ENCODE measurements around the gene KIF20B. TPM values are rescaled to one million over a fixed set of nuclear protein-coding genes. Genes with fewer than 3 reads are reported as not detected.

Gene KIF20B
- total and polyA plus RNA-seq, 2 of the 8 experiments (the other 6 are each of a cell fraction or from before 2014, with no cell fraction given) = 4.5 to 72.0 TPM

DNA sequence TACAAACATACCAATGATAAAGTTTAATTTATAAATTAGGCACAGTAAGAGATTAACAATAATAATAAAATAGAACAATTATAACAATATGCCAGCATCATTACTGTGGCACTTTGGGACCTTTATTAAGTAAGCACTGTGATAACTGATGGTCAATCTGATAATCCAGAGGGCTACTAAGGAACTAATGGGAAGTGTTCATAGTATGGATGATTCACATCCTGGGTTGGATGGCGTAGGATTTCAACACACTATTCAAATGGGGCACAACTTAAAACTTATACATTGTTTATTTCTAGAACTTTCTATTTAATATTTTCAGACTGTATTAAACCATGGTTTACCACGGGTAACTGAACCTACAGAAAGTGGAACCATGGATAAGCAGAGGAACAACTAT is 90.8 kb downstream of the KIF20B start:
- ChIA-PET CTCF (ENCODE audit: partially characterized antibody) (interaction anchor here (1.5 kb wide), 1 partner anchor 11 kb away, joined by 6 read pairs; no protein-coding TSS in a partner anchor), POLR2A (ENCODE audit: partially characterized antibody) (no interaction called here)
- no peak overlapping the region for H3K27ac ChIP-seq (ENCODE audit: low read depth, low read length)
- no peak overlapping the region for H2BK120ac ChIP-seq (replicated peaks; ENCODE audit: low read depth, low read length)
- no peaks in the 10 kb centered on the region for H3K23me2 ChIP-seq (ENCODE audit: low read depth, low read length)
- no peaks in the 10 kb centered on the region for H3K79me1 ChIP-seq (ENCODE audit: low read depth, low read length)
- H2BK5ac ChIP-seq (ENCODE audit: low read depth, low read length) = no peak overlapping the region
- H3K4me1 ChIP-seq (replicated peaks in 1 of 4; ENCODE audit: control insufficient read depth in 3 of 4, insufficient read depth in 4 of 4, low read length in 3 of 4) = peaks cover 0 to 11% (median 8%) of the 10 kb centered on the region in 4 experiments; a peak in 3 of 7 replicates
- no peaks in the 10 kb centered on the region for H3K36me3 ChIP-seq (ENCODE audit: control insufficient read depth in 2 of 4, insufficient read depth in 4 of 4, low read length in 3 of 4)
- no peaks in the 10 kb centered on the region for H3K79me2 ChIP-seq (ENCODE audit: control insufficient read depth in 1 of 2, insufficient read depth in 2 of 2, low read length in 2 of 2)
- no peak overlapping the region for H4K8ac ChIP-seq (ENCODE audit: extremely low read depth, insufficient read depth, low read length)
- H3K9ac ChIP-seq (replicated peaks in 1 of 4; ENCODE audit: extremely low read depth in 1 of 4, low read depth in 3 of 4, low read length in 3 of 4) = no peak overlapping the region
- H2AK5ac ChIP-seq (ENCODE audit: low read depth, low read length) = no peak overlapping the region
- no peak overlapping the region for H2BK12ac ChIP-seq (ENCODE audit: low read depth, low read length)
- H3K4me3 ChIP-seq (ENCODE audit: extremely low read depth in 1 of 4, insufficient read depth in 2 of 4, low read depth in 3 of 4, low read length in 4 of 4) = no peak overlapping the region
- no peak overlapping the region for H2AFZ ChIP-seq (ENCODE audit: low read length)
- no peak overlapping the region for H4K91ac ChIP-seq (replicated peaks; ENCODE audit: insufficient read length, low read length)
- no peak overlapping the region for H2BK15ac ChIP-seq (ENCODE audit: low read length)
- H3K27me3 ChIP-seq (replicated peaks in 1 of 4; ENCODE audit: control insufficient read depth in 3 of 4, extremely low read depth in 1 of 4, insufficient read depth in 3 of 4, low read length in 3 of 4) = no peaks in the 10 kb centered on the region
- no peak overlapping the region for H3K56ac ChIP-seq (replicated peaks; ENCODE audit: insufficient read length, low read depth, low read length)
- 86% methylated on average over 2 of the region's 2 CpGs; no CpG with 5 or more reads in 1 of the 2 experiments for WGBS, 2 experiments (ENCODE audit: extremely low coverage in 1 of 2, insufficient coverage in 1 of 2, insufficient read length in 1 of 2, insufficient replicate concordance in 2 of 2, low coverage in 1 of 2, low lambda C conversion rate in 2 of 2, missing lambda C conversion rate in 1 of 2)
- H4K5ac ChIP-seq (ENCODE audit: insufficient read length, low read depth, low read length) = no peak overlapping the region
- FAIRE-seq = no peak
- DNase-seq (ENCODE audit: low read depth in 1 of 2, low spot score in 2 of 2) = no peak
- H3K23ac ChIP-seq (ENCODE audit: insufficient read length) = no peak overlapping the region
- no peak overlapping the region for H3K18ac ChIP-seq (ENCODE audit: extremely low read depth, low read length)
- H4K20me1 ChIP-seq (replicated peaks in 1 of 2; ENCODE audit: control insufficient read depth in 1 of 2, insufficient read depth in 2 of 2, low read length in 2 of 2) = no peaks in the 10 kb centered on the region
- H3K4ac ChIP-seq (replicated peaks; ENCODE audit: insufficient read length, low read depth, low read length) = no peak overlapping the region
- TF ChIP-seq TAF7 (optimal IDR thresholded peaks at IDR 0.05; ENCODE audit: borderline replicate concordance, low read depth, low read length) (no peak), KDM5A (IDR thresholded peaks at IDR 0.05; ENCODE audit: low read length) (no peak), KDM1A (IDR thresholded peaks at IDR 0.05; ENCODE audit: borderline replicate concordance, low read length) (no peak), ASH2L (IDR thresholded peaks at IDR 0.05; ENCODE audit: low read length) (no peak), SP2 (IDR thresholded peaks at IDR 0.05; ENCODE audit: low read length) (no peak)
- TF ChIP-seq, protein P1, sequence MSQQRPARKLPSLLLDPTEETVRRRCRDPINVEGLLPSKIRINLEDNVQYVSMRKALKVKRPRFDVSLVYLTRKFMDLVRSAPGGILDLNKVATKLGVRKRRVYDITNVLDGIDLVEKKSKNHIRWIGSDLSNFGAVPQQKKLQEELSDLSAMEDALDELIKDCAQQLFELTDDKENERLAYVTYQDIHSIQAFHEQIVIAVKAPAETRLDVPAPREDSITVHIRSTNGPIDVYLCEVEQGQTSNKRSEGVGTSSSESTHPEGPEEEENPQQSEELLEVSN (IDR thresholded peaks at IDR 0.05) = no peak
- H2BK20ac ChIP-seq (ENCODE audit: low read length) = no peak overlapping the region
- H3K14ac ChIP-seq (ENCODE audit: insufficient read length) = no peak overlapping the region
- no peak overlapping the region for H3K4me2 ChIP-seq (ENCODE audit: insufficient read depth in 1 of 2, low read depth in 2 of 2, low read length in 2 of 2)
- no peaks in the 10 kb centered on the region for H3K9me3 ChIP-seq (ENCODE audit: insufficient read depth in 2 of 2, low read depth in 1 of 2, low read length in 1 of 2)
